Measurements from ENCODE around the gene OR2AT4.
"Not testable (repeated sequence)": the region's sequence is repeated elsewhere in the genome, so short reads cannot be mapped to it uniquely, and the experiment has no call there.

OR2AT4 gene

GRCh38 chr11:75103380-75104026, 6.8 kb upstream of the OR2AT4 start:
- no peak for DNase-seq (ENCODE audit: low read depth)

- DNase-seq (ENCODE audit: low read depth): no peak
These were observed 4.9 kb upstream of the OR2AT4 start for GRCh38 chr11:75101424-75102128.

GRCh38 chr11:75100314-75100713, 3.6 kb upstream of the OR2AT4 start:
- DNase-seq (ENCODE audit: low read depth): peak; percentile 34

GRCh38 chr11:75099635-75100034, 3.0 kb upstream of the OR2AT4 start:
- no peak for DNase-seq (ENCODE audit: low read depth)

- not testable (repeated sequence) for DNase-seq (ENCODE audit: low read depth)
These were observed 2.3 kb upstream of the OR2AT4 start for GRCh38 chr11:75098835-75099439.

GRCh38 chr11:75098181-75098580, 1.5 kb upstream of the OR2AT4 start:
- DNase-seq (ENCODE audit: low read depth): not testable (repeated sequence)

GRCh38 chr11:75097173-75097557, 489 bp upstream of the OR2AT4 start:
- DNase-seq (ENCODE audit: low read depth): no peak

- DNase-seq (ENCODE audit: low read depth): not testable (repeated sequence)
These were observed 2.3 kb downstream of the OR2AT4 start for GRCh38 chr11:75094382-75094781.

GRCh38 chr11:75090671-75091177, 6.0 kb downstream of the OR2AT4 start:
- no peak for DNase-seq (ENCODE audit: low read depth)

- DNase-seq (ENCODE audit: low read depth): no peak
These were observed 9.1 kb downstream of the OR2AT4 start for GRCh38 chr11:75087319-75088305.

GRCh38 chr11:75084883-75085282, 11.8 kb downstream of the OR2AT4 start:
- DNase-seq (ENCODE audit: low read depth): no peak

- DNase-seq (ENCODE audit: low read depth): no peak
These were observed 13.5 kb downstream of the OR2AT4 start for GRCh38 chr11:75083217-75083605.

GRCh38 chr11:75082601-75083216, 14.0 kb downstream of the OR2AT4 start:
- DNase-seq (ENCODE audit: low read depth): no peak

- no peak for DNase-seq (ENCODE audit: low read depth)
These were observed 17.1 kb downstream of the OR2AT4 start for GRCh38 chr11:75079546-75079945.

- no peak for DNase-seq (ENCODE audit: low read depth)
These were observed 18.4 kb downstream of the OR2AT4 start for GRCh38 chr11:75078233-75078632.

- DNase-seq (ENCODE audit: low read depth): no peak
These were observed 19.4 kb downstream of the OR2AT4 start for GRCh38 chr11:75077316-75077715.

- no peak for DNase-seq (ENCODE audit: low read depth)
These were observed 20.0 kb downstream of the OR2AT4 start for GRCh38 chr11:75076671-75077070.

GRCh38 chr11:75073459-75074190, 23.1 kb downstream of the OR2AT4 start:
- DNase-seq (ENCODE audit: low read depth): no peak

- no peak for DNase-seq (ENCODE audit: low read depth)
These were observed 24.1 kb downstream of the OR2AT4 start for GRCh38 chr11:75072582-75072981.

- no peak for DNase-seq (ENCODE audit: low read depth)
These were observed 27.2 kb downstream of the OR2AT4 start for GRCh38 chr11:75069473-75069872.

- DNase-seq (ENCODE audit: low read depth): no peak
These were observed 27.7 kb downstream of the OR2AT4 start for GRCh38 chr11:75068993-75069392.
